ENCODE results near the gene AACS. TPM values are rescaled to one million over a fixed set of nuclear protein-coding genes. Genes with fewer than 3 reads are reported as not detected.
"Not testable (repeated sequence)": the region's sequence is repeated elsewhere in the genome, so short reads cannot be mapped to it uniquely, and the experiment has no call there.

The AACS gene
- total RNA-seq, 1 donor from 2014 or later: 25.7 TPM

DNA sequence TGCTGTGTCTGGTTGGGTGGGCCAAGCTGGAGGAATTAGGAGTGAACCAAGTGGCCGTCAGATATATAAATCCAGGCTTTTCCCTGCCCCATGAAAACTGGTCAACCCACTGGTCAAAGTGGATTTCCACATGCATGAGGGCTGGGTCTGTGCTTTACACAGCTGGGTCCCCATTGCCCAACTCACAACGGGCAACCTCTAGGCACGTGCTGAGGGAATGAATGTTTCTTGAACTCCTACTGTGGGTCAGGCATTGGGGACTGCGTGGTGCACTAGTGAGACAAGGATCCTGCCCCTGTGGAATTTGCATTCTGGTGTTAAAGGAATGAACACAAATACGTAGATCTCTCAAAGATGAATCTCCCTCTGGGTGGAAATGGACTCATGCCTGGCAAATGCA is 7.5 kb upstream of the AACS start:
- no peak for DNase-seq

DNA sequence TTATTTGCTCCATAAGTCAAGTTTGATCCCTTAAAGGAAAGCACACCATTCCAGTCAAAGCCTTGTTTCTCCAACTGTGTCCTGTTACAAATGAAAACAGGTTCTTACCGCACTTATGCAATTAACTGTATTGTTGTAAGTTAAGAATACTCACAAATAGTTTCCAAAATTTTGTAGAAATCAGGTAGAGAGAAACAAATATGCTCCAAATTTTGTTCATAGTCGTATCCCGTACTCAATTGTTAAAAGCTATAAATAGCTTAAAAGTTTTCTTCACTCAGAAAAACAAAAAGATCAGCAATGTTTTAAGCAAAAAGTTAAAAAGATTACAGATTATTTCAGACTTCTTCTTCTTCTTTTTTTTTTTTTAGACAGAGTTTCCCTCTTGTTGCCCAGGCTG is 4.0 kb upstream of the AACS start:
- DNase-seq: no peak

DNA sequence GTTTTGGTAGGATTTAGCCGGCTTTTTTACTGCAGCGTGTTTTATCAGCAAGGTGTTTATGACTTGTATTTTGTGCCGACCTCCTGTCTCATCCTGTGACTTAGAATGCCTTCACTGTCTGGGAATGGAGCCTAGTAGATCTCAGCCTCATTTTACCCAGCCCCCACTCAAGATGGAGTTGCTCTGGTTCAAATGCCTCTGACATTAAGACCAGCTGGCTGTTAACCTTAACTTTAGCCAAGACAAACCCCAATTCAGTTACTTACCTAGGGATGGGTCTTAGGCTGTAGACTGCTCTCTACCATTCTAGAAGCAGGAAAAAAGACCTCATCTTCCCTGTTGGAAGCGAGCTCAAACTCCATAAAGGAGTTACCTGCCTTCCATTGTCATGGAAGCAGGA is 1.7 kb upstream of the AACS start:
- not testable (repeated sequence) for DNase-seq

DNA sequence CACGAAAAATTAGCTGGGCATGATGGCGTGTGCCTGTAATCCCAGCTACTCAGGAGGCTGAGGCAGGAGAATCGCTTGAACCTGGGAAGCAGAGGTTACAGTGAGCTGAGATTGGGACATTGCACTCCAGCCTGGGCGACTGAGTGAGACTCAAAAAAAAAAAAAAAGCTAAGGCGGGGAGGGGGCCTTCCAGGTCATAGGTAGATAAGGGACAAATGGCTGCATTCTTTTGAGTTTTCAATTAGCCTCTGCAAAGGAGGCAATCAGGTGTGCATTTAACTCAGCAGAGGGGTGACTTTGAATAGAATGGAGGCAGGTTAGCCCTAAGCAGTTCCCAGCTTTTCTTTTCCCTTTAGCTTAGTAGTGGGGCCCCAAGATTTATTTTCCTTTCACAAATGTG is 743 bp upstream of the AACS start:
- DNase-seq: no peak

- DNase-seq: no peak
These were observed 810 bp downstream of the AACS start for GRCh38 chr12:125065919-125066570.

DNA sequence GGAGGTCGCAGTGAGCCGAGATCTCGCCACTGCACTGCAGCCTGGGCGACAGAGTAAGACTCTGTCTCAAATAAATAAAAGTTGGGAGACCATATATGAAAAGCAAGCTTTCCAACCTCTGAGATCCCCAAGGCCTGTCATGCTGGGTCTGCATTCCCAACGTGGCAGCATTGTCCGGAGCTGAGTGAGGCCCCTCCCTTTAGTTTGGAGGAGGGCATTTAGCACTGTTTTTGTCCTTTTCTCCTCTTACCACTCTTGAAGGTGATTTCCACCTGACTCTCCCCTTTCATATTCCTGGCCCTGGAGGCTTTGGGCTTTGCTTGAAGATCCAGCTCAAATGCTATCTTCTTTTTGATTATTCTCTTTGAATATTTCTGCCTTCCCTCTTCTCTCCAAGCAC is 3.2 kb downstream of the AACS start:
- no peak for DNase-seq

DNA sequence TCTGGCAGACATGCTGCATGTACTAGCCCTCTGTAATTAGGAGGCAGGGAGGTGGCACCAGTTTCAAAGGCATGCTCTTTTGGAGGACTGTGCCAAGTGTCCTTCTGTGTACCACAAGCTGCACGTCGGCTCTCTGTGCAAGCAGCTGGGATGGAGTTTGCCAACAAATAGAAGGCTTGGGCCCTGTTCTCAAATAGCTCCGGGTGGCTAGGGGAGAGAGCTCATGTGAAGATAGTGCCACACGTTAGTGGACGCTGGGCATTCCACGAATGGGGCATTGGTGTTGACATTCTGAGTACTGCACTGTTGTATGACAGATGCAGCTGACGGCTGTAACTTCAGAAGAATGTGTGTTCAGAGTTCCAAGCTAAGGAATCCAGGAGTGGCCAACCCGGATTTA is 4.4 kb downstream of the AACS start:
- DNase-seq: no peak

DNA sequence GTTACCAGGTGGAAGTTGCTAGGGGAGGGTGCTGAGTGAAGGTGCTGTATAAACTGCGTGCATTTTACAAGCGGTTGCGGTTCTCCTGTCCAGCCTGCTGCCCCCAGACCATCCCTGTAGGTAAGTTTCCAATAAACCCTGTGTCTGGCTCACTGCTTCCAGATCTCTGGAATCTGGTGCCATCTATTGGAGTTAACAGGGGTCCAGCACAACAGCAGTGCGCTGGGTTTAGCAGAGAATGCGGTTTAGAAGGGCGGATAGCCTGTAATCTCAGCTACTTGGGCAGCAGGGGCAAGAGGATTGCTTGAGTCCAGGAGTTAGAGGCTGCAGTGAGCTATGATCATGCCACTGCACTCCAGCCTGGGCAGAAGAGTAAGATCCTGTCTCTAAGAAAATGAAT is 4.9 kb downstream of the AACS start:
- DNase-seq: no peak

GRCh38 chr12:125070661-125071390 is 5.6 kb downstream of the AACS start:
- DNase-seq: no peak

- DNase-seq: peak; percentile 49
These were observed 6.2 kb downstream of the AACS start for GRCh38 chr12:125071456-125071855.

- DNase-seq: no peak
These were observed 7.3 kb downstream of the AACS start for GRCh38 chr12:125072496-125072895.

DNA sequence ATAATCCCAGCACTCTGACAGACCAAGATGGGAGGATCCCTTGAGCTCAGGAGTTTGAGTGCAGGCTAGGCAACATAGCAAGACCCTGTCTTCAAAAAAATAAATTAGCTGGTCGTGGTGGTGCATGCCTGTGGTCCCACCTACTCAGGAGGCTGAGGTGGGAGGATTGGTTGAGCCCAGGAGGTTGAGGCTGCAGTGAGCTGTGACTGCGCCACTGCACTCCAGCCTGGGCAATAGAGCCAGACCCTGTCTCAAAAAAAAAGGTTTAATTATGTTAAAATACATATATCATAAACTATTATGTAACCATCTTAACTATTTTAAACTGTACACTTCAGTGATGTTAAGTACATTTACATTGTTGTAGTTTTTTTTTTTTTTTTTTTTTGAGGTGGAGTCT is 9.1 kb downstream of the AACS start:
- not testable (repeated sequence) for DNase-seq

GRCh38 chr12:125076103-125076502 is 10.9 kb downstream of the AACS start:
- DNase-seq: no peak

- DNase-seq: no peak
These were observed 13.8 kb downstream of the AACS start for GRCh38 chr12:125079084-125079483.

- DNase-seq: peak; percentile 27
These were observed 14.7 kb downstream of the AACS start for GRCh38 chr12:125079648-125080645.

DNA sequence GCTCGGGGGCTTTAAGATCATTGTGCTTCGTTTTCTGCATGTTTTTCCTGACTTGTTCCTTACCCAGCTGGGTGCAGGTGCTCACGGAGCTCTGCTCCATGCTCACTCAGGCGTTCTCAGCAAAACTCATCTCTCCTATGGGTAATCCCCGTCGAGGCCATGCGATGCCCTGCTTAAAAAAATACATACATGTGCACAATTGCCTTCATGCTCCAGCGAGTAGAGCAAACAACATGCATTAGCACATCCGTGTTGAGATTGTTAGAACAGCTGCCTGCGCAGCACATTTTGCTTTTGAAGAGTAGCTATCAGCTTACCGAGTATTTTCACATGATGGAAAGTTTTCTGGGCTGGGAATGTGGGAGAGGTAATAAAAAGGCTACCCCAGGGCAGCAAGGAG is 16.2 kb downstream of the AACS start:
- no peak for DNase-seq

DNA sequence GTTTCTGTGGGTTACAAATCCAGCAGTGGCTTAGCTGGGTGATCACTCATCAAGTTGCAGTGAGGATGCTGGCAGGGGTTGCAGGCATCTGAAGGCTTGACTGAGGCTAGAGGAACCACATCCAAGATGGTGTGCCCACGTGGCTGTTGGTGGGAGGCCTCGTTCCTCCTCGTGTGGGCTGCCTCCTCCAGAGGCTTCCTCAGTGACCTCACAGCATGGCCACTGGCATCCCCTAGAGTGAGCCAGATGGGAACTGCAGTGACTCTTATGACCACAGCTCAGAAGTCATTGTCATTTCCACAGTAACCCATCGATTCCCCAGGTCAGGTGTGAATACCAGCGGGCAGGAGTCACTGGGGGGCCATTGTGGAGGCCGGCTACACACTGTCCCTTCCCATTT is 17.8 kb downstream of the AACS start:
- DNase-seq: no peak

- DNase-seq: not testable (repeated sequence)
These were observed 23.0 kb downstream of the AACS start for GRCh38 chr12:125088199-125088598.

GRCh38 chr12:125089083-125089482 is 23.8 kb downstream of the AACS start:
- no peak for DNase-seq

- DNase-seq: no peak
These were observed 24.4 kb downstream of the AACS start for GRCh38 chr12:125089626-125090025.

DNA sequence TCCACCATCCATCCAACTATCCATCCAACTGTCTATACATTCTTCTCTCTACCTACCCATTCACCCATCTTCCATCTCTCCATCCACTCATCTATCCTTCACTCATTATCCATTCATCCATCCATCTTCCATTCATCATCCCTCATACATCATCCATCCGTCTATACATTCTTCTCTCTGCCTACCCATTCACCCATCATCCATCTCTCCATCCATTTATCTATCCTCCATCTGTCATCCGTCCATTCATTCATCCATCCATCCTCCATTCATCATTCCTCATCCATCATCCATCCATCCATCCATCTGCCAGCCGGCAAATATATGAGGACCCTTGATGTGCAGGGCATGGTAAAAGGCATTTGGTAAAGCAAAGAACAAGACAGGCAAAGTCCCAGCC is 25.2 kb downstream of the AACS start:
- no peak for DNase-seq

- no peak for DNase-seq
These were observed 26.2 kb downstream of the AACS start for GRCh38 chr12:125091401-125091800.

Data from occipital lobe (tissue), 2 donors.